AG09319 (cell line): ENCODE results near the gene KLHL41.

Experiments
- DNase-seq: peaks from one replicate; pipeline ENCODE4 v3.0.0-alpha.2; 2010; ENCODE audit warnings: low read depth; ENCODE audit errors: extremely low read depth
- CTCF ChIP-seq: IDR thresholded peaks from 2 replicates; pipeline ENCODE4 v1.5.1; 2011; ENCODE audit warnings: low read depth, mild to moderate bottlenecking, inconsistent platforms, low read length, moderate library complexity

The KLHL41 gene

GRCh38 chr2:169509298-169509885 lies at the start of gene KLHL41:
KLHL41 (plus strand) TSS chr2:169509702; CDS start chr2:169509779, 77 bp downstream.
- peak; percentile 20 for DNase-seq
- no peak for TF ChIP-seq CTCF

GRCh38 chr2:169461143-169461542 lies 48.4 kb upstream of the KLHL41 start:
- no peak for DNase-seq
- no peak for TF ChIP-seq CTCF

GRCh38 chr2:169462896-169463695 lies 46.4 kb upstream of the KLHL41 start:
- peak; percentile 69 for DNase-seq
- no peak for TF ChIP-seq CTCF

GRCh38 chr2:169464466-169464865 lies 45.0 kb upstream of the KLHL41 start:
- no peak for TF ChIP-seq CTCF
- DNase-seq, result no peak

GRCh38 chr2:169464882-169465281 lies 44.6 kb upstream of the KLHL41 start:
- DNase-seq, result no peak

GRCh38 chr2:169468841-169469240 lies 40.7 kb upstream of the KLHL41 start:
- no peak for TF ChIP-seq CTCF
- no peak for DNase-seq

More at GRCh38 chr2:169464882-169465281, 44.6 kb upstream of the KLHL41 start:
- no peak for TF ChIP-seq CTCF

GRCh38 chr2:169469952-169470572 lies 39.4 kb upstream of the KLHL41 start:
- no peak for DNase-seq
- TF ChIP-seq CTCF, result no peak
